Activated CD4-positive, alpha-beta T cell treated with anti-CD3 and anti-CD28 coated beads, Interleukin-2, Interleukin-4, amounts not matched to agents 100 ng/mL and 50 ng/mL, durations not matched to agents 16 hours and 8 hours (primary cell): ENCODE results near the gene TCAP.
A peak's percentile ranks its signal among the peaks of the same experiment; 100 is the strongest.
"Not testable (repeated sequence)": the region's sequence is repeated elsewhere in the genome, so short reads cannot be mapped to it uniquely, and the experiment has no call there.

Experiments
- DNase-seq: peaks from one replicate; pipeline ENCODE4 v3.0.0-alpha.2; 2020; ENCODE audit warnings: low spot score

Gene TCAP

DNA sequence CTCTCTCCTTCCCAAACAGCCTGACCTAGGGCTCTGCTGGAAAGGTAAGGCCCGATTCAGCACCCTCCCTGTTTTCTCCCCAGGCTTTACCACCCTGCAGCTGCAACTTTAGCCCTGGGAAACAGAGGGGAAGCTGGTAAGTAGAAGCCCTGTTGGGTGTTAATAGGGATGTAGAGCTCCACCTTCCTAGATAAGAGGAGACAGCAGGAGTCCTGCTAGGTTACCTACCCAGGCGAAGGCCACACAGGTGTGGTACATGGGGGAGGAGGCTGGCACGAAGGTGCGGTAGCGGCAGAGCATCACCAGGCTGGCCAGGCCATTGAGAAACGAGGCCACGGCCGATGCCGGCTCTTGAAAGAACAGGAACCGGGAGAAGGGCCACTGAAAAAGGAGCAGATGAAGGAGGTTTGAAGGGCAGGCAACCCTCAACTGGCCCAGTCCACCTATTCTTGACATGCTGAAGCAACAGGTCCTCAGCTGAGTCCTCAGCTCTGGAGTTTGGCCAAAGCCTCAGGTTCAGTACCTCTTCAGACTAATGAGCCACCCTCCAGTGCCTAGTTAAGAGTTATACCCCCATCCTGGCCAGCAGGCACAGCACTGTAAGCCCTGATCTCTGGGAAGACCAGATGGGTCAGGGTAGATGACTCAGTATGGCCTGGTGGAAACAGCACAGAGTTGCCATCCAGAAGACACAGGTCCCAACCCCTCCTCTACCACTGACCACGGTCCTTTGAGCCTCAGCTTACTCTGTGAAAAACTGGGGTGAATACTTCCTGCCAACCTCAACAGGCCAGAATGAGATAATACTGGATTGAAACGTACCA is 19.4 kb downstream of the TCAP start:
- no peak for DNase-seq

DNA sequence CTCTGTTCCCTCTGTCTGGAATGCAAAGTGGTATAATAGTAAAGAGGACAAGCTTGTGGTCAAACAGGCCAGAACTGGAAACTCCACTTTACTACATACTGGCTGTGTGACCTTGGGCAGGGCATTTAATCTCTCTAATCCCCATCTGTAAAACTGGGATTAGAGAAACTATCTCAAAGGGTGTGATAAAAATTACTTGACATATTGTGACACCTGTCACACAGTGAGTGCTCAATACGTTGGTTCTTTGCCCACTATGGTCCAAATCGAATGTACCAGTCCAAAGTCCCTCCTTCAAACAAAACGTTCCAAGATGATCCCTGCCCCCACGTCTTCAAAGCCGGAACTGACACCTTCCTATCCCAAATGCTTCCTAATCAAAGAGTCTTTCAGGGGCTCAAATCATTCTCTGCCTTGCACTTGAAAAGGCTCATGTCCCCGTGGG is 22.0 kb downstream of the TCAP start:
- no peak for DNase-seq

DNA sequence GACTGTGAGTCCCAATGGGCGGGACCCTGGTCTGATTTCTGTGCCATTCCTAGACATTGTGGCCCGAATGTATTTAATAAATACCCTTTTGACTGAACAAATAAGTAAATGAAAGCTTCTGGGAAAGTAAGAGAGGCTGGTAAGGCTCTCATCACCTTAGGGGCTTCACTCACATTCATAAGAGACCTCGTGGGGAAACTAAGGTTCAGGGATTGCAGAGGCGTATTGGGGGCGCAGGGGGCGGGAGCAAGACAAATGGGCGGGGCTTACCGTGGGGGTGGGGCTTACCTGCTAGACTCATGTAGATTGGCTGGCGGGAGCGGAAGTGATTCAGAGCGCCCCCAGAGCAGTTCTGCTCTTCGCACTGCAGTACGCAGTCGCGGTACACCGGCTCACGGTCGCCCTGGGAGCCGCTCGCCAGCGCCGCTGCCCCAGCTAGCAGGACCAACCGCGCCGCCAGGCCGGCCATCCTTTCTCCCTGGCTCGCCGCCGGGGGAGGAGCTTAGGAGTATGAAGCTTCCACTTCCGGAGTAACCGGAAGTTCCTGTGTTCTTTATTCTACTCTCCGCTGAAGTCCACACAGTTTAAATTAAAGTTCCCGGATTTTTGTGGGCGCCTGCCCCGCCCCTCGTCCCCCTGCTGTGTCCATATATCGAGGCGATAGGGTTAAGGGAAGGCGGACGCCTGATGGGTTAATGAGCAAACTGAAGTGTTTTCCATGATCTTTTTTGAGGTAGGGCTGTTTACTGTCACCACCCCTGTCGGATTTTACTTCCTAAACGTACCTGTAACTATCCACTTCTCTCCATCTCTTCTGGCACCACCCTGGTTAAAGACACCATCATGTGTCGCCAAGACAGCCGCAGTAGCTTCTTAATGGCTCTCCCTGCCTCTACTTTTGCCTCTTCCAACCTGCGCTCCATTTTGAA is 22.7 kb downstream of the TCAP start, which contains the start of gene PGAP3:
PGAP3 (minus strand) TSS at position 512 of the 929 bp plus-strand sequence; CDS start at position 469, 43 bp downstream.
- DNase-seq = peak; percentile 84

DNA sequence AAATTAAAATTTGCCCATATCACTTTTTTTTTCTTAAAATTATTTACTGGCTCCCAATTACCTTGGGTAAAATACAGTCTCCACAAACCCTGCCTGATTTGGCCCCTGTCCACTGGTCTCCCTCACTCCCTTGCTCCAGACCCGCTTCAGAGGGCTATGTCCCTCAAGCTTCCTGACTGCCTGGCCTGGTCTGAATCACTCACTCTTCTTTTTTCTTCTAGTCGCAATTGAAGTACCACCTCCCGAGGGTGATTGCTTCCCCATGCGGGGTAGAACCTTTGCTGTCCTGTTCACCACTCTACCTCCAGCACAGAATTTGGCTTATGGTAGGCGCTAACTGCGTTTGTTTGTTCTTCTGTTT is 23.3 kb downstream of the TCAP start:
- no peak for DNase-seq

GRCh38 chr17:39688945-39689344 is 23.8 kb downstream of the TCAP start:
- DNase-seq = no peak

- DNase-seq = no peak
Measured at GRCh38 chr17:39694593-39694992, 29.4 kb downstream of the TCAP start.

- no peak for DNase-seq
Measured at GRCh38 chr17:39695089-39695474, 29.9 kb downstream of the TCAP start.

GRCh38 chr17:39696731-39697130 is 31.6 kb downstream of the TCAP start:
- no peak for DNase-seq

DNA sequence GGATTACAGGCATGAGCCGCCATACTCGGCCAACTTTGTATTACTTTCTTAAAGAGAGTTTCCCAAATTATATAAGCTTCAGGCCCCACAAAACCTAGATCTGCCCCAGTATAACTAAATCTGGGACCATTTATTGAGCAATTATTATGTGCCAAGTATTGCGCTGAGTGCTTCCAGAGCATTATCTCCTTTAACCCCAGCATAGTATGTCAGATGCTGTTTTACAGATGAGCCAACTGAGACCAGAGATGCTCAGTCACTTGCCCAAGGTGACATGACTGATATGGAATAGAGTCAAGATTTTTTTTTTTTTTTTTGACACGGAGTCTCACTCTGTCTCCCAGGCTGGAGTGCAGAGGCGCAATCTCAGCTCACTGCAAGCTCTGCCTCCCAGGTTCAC is 32.8 kb downstream of the TCAP start:
- DNase-seq = no peak

DNA sequence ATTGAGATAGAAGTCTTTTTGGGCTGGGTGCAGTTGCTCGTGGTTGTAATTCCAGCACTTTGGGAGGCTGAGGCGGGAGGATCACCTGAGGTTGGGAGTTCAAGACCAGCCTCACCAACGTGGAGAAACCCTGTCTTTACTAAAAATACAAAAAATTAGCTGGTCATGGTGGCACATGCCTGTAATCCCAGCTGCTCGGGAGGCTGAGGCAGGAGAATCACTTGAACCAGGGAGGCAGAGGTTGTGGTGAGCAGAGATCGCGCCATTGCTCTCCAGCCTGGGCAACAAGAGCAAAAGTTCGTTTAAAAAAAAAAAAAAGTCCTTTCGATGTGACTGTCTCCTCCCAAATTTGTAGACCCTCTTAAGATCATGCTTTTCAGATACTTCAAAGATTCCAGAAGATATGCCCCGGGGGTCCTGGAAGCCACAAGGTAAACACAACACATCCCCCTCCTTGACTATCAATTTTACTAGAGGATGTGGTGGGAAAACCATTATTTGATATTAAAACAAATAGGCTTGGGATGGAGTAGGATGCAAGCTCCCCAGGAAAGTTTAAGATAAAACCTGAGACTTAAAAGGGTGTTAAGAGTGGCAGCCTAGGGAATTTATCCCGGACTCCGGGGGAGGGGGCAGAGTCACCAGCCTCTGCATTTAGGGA is 34.1 kb downstream of the TCAP start:
- DNase-seq = not testable (repeated sequence)

GRCh38 chr17:39699818-39700147 is 34.6 kb downstream of the TCAP start, which contains the start of gene ERBB2:
Gene ERBB2 (plus strand): TSS chr17:39700064. CDS start chr17:39700239, 175 bp downstream.
- DNase-seq = no peak

GRCh38 chr17:39700148-39700987 is 35.2 kb downstream of the TCAP start:
- no peak for DNase-seq

GRCh38 chr17:39701012-39701783 is 36.0 kb downstream of the TCAP start:
- no peak for DNase-seq

DNA sequence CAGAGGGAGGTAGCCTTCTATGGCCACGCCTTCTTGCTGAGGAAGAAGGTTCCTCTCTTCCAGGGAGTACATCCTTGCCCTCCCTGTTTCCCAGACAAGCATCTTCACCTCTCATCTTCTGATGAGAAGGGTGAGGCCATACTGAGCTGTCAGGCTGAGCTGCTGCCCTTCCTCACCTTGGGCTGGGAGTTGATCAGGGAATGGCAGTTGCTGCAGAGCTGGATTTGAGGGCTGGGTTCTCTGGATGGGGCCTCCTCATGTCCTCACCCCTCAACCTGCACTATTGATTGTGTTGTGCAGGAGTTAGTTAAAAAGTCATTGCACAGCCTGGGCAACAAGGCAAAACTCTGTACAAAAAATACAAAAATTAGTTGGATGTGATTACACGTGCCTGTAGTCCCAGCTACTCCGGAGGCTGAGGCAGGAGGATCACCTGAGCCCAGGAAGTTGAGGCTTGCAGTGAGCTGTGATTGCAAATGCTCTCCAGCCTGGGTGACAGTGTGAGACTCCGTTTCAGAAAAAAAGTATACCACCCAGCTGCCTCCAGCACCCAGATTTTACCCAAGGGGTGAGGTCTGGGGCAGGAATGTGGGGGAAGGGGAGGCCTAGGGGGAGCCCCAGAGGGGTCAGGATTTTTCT is 36.8 kb downstream of the TCAP start:
- no peak for DNase-seq

DNA sequence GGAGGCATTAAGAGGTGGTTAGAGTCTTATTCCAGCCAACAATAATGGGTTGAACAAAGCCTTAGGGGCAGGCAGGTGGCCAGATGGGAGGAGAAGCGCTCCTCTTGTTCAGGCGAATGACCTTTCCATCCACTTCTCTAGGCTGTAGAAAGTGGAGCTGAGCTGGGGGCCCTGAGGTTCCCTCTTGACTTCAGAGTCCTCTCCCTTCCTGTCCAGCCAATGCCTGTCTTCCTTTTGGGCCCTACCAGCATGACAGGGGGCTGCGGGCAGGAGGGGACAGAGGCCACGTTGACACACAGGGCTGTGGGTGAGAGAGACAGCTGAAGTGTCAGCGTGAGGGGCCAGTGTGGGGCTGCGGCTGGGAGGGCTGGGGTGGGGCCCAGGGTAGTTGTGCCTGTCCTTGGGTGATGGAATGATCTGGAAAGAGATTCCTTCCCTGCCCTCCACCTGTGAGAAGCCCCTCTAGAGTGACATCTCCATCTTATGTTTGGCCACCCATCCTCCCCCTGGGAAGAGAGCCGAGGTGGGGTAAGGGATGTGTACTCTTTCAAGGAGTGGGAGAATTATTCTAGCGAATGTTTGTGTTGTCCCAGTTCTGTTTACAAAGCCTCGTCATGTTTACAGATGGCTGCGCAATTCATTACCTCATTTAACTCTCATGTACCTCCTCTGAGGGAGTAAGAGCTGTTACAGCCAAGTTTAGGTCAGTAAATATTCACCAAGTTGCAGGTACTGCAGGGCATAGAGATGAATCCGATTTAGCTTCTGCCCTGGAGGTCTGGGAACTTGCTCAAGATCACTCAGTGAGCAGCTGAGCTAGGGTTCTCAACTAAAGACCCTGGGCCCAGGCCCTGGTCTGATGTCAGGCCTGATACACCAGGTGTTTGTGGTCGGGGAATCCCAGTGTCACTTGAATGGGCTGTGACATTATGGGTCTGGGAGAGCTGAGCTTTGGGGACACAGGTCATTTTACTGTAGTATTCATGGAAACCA is 38.0 kb downstream of the TCAP start:
- no peak for DNase-seq

DNA sequence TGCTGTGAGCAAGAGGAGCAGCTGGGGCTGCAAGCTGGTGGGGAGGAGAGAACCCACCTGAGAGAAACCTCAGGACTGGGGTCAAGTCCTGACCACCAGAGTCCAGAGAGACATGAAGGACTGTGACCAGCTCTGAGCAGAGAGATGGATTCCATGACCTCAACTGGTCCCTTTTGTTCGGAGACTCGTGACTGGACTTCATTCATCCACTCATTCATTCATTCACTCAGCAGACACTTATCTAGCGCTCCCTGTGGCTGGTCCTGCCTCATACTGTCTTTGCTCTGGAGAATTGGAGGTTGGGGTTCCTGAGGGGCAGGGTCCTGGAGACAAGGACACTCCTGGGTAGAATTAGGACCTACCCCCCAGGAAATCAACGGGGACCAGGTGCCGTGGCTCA is 38.8 kb downstream of the TCAP start:
- no peak for DNase-seq

GRCh38 chr17:39704821-39705551 is 39.8 kb downstream of the TCAP start:
- no peak for DNase-seq

GRCh38 chr17:39705786-39706348 is 40.7 kb downstream of the TCAP start:
- no peak for DNase-seq
